Heart left ventricle (tissue), 16 donors: Measurements from ENCODE around the gene GADL1. TPM values are rescaled to one million over a fixed set of nuclear protein-coding genes. Genes with fewer than 3 reads are reported as not detected.

Experiments used
- ATAC-seq, 4 donors: fragments of 200-7000 bp; cut with Tn5 transposase; one replicate each; pipeline ENCODE4 v1.9.1; 2020 to 2022; ENCODE audit warnings: moderate library complexity in 4 of 4, mild to moderate bottlenecking in 3 of 4, moderate number of reproducible peaks in 1 of 4
- DNase-seq, 5 donors: peaks; one replicate each; pipeline ENCODE4 v3.0.0-alpha.2; 2020
- H3K27ac ChIP-seq, 12 donors: fragments of 200-600 bp; sonication (generic) in 4 of 12; one replicate each; pipeline versions ENCODE4 v1.5.0 to v1.8.0; 2016 to 2022; ENCODE audit warnings: mild to moderate bottlenecking in 2 of 12
- H3K27me3 ChIP-seq, 9 donors: fragments of 200-600 bp; sonication (generic) in 2 of 9; one replicate each; pipeline versions ENCODE4 v1.5.1 to v1.8.0; 2016 to 2022; ENCODE audit warnings: mild to moderate bottlenecking in 3 of 9
- H3K36me3 ChIP-seq, 9 donors: fragments of 200-600 bp; sonication (generic) in 2 of 9; one replicate each; pipeline versions ENCODE4 v1.5.0 to v1.8.0; 2018 to 2022; ENCODE audit warnings: mild to moderate bottlenecking in 2 of 9
- H3K4me1 ChIP-seq, 12 donors: fragments of 200-600 bp; sonication (generic) in 4 of 12; one replicate each; pipeline versions ENCODE4 v1.5.0 to v1.8.0; 2016 to 2022; ENCODE audit warnings: mild to moderate bottlenecking in 3 of 12
- H3K4me3 ChIP-seq, 12 donors: fragments of 200-600 bp; sonication (generic) in 4 of 12; one replicate each; pipeline versions ENCODE4 v1.5.0 to v1.8.0; 2017 to 2022; ENCODE audit warnings: mild to moderate bottlenecking in 9 of 12, moderate library complexity in 4 of 12
- H3K9me3 ChIP-seq, 12 donors: fragments of 200-600 bp; sonication (generic) in 4 of 12; one replicate each; pipeline versions ENCODE4 v1.5.0 to v1.8.0; 2016 to 2022; ENCODE audit warnings: mild to moderate bottlenecking in 1 of 12
- POLR2A ChIP-seq, 2 donors: fragments of 450-650 bp; IDR thresholded peaks; one replicate each; pipeline ENCODE4 v1.6.1; 2017; ENCODE audit warnings: antibody characterized with exemption in 2 of 2, mild to moderate bottlenecking in 2 of 2, moderate library complexity in 2 of 2
- WGBS, 4 donors: extraction: QIAGEN DNeasy Blood & Tissue Kit in 2 of 4; methylation state at CpG; one replicate each; pipeline versions ENCODE4 v1.1.5 to v1.1.7; 2013 to 2018; 5-methylcytosine and 5-hydroxymethylcytosine counted together
- intact Hi-C, 10 donors: fragments of 100-400 bp; cut with DNase I; formaldehyde crosslinking; loops; one replicate each; pipeline versions ENCODE4 v1.11.1 to v1.14.2; 2022
- polyA plus RNA-seq, 2 donors: library from polyadenylated mRNA; stranded (reverse); fragments of 200-250 nt; gene quantifications; one replicate each; pipeline ENCODE4 v1.2.3, GENCODE V29; 2013
- total RNA-seq, 9 donors: library from RNA; depleted of rRNA in 2 of 9; stranded (reverse); fragments of >200 nt in 2 of 9; fragmentation: NEBNext Ultra II Directional in 3 of 9; extraction: Animal tissue kit (Norgen Biotek cat#: 25700) in 3 of 9; gene quantifications; one replicate each; pipeline versions ENCODE4 v1.1.0 to v1.2.4, GENCODE V29; 2016 to 2023
- TF ChIP-seq, protein P1 (sequence below), 12 donors: fragments of 200-600 bp; sonication (generic) in 4 of 12; IDR thresholded peaks; one replicate each; pipeline versions ENCODE4 v1.5.0 to v1.8.0; 2018 to 2022; ENCODE audit warnings: antibody characterized with exemption in 12 of 12, mild to moderate bottlenecking in 5 of 12
- donor health status: ischemic (EF 13 %, LVEDD 7.1; RV severe dilation, severe dysfunction).
- donor health status: healthy with polysubstance abuse.
- donor health status: DM: no; HTN: yes; CAD: no.
- donor health status: DM: no; HTN: no; CAD: no.
- donor health status: ischemic (EF 25% LVEDD 6.9; RV normal size, moderate dysfunction).
- donor health status: ischemic (EF 25% LVEDD 5.7; RV mildly dilated, moderate dysfunction).
- donor health status: healthy.
- donor health status: DM: yes; HTN: yes; CAD: no.
- donor health status: ischemic (EF 35%, LVEDD 5.7; RV mildly dilated, moderate dysfunction).
- donor health status: nonischemic (EF 11% LVEDD 7.7; RV severe dilation, severe dysfunction).
- donor health status: DM: yes; HTN: yes; CAD: no.
- donor health status: PGD.
- donor health status: ischemic (EF 29% LVEDD 5.4; RV normal size, mild dysfunction).
- donor health status: nonischemic (EF 23%, LVEDD 6.1; RV moderate dilation, normal function).

The GADL1 gene
- total and polyA plus RNA-seq, 11 donors, result 0.03 to 0.59 (median 0.18) TPM; not detected in 3

DNA sequence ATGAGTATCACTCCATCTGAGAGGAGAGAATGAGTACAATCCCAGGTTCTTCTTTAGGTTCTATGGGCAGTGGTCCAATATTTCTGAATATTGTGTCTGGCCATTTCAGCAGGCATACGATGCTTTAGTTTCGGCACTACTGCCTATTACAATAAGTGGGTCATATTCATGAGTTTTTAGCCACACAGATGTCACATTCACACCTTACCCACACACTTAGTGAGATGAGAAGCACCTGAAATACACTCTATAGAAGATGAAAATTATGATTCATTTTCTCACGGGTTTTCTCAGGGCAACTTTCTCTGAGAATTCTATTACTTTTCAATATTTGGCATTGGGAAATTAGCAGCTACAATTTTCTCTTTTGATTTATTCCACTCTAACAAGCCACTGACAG, 155.9 kb downstream of the GADL1 start:
- TF ChIP-seq, protein P1, sequence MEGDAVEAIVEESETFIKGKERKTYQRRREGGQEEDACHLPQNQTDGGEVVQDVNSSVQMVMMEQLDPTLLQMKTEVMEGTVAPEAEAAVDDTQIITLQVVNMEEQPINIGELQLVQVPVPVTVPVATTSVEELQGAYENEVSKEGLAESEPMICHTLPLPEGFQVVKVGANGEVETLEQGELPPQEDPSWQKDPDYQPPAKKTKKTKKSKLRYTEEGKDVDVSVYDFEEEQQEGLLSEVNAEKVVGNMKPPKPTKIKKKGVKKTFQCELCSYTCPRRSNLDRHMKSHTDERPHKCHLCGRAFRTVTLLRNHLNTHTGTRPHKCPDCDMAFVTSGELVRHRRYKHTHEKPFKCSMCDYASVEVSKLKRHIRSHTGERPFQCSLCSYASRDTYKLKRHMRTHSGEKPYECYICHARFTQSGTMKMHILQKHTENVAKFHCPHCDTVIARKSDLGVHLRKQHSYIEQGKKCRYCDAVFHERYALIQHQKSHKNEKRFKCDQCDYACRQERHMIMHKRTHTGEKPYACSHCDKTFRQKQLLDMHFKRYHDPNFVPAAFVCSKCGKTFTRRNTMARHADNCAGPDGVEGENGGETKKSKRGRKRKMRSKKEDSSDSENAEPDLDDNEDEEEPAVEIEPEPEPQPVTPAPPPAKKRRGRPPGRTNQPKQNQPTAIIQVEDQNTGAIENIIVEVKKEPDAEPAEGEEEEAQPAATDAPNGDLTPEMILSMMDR (IDR thresholded peaks at IDR 0.05), result no peak
- H3K4me3 ChIP-seq, result no peak overlapping the region
- H3K27me3 ChIP-seq, result no peaks in the 10 kb centered on the region
- DNase-seq (no peak), ATAC-seq (no peak)
- no peaks in the 10 kb centered on the region for H3K9me3 ChIP-seq
- WGBS, 4 donors, result 96 to 97% (median 97%) methylated on average over 3 of the region's 3 CpGs
- H3K36me3 ChIP-seq, result no peaks in the 10 kb centered on the region
- intact Hi-C loops, result no loop called here
- H3K27ac ChIP-seq, result no peak overlapping the region
- peaks cover 0 to 9% (median 0%) of the 10 kb centered on the region in 12 donors for H3K4me1 ChIP-seq

DNA sequence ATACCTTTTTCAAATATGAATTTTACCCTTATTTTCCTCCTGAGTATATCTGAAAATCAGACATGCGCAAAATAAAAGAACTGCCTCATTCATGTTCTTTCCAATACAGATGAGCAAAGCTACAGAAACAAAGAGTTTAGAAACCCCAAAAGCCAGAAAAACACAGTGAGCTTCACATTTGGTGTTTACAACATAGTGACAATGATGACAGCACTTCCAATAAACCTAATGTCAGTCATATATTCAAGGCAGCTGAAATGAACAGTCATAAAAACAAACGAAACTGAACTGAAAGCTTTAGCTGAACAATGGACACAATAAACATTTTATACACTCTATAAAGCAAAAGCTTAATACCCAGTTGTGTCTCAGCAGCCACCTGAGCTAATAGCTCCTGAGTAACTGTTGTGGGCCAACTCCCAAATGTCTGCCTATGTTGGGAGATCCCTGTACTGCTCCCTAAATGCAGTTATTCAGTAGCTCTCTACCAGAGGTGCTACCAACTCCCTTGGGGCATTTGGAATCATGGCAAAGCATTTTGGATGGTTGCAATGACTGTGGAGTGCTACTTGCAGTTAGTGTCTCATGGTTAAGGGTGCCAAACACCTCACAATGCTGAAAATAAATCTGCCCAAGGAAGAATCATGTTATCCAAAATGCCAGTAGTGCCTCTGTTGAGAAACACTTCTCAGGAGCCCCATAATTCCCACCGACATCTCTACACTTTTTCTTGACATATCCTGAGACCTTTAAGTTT, 156.5 kb downstream of the GADL1 start:
- no peaks in the 10 kb centered on the region for H3K9me3 ChIP-seq
- ATAC-seq (no peak), DNase-seq (no peak)
- no peaks in the 10 kb centered on the region for H3K36me3 ChIP-seq
- H3K4me1 ChIP-seq, result peaks cover 0 to 4% (median 0%) of the 10 kb centered on the region in 12 donors
- H3K4me3 ChIP-seq, result no peak overlapping the region
- intact Hi-C loops, result no loop called here
- H3K27me3 ChIP-seq, result no peaks in the 10 kb centered on the region
- H3K27ac ChIP-seq, result no peak overlapping the region
- TF ChIP-seq POLR2A (IDR thresholded peaks at IDR 0.05), result no peak
- TF ChIP-seq, protein P1 (IDR thresholded peaks at IDR 0.05), result no peak
- 88 to 97% (median 94%) methylated on average over 3 of the region's 3 CpGs for WGBS, 4 donors

DNA sequence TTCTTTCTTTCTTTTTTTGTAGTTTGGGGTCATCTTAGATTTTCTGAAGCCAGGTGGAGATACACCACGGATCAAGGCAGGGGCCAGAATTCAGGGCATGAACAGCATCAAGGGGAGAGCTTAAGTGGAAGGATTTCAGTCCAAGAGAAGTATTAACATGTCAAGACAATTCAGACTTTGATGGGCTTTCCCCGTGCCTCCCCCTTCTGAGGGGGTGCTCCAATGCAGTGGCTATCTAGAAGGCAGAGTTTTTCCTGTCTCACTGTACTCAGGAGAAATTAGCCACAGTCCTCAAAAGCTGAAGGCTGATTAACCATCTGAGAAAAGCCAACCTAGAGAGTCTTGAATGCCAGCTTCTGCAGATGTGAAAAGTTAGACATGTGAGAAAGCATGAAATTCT, 160.8 kb downstream of the GADL1 start:
- DNase-seq (no peak), ATAC-seq (no peak)
- H3K27me3 ChIP-seq, result no peaks in the 10 kb centered on the region
- no peaks in the 10 kb centered on the region for H3K36me3 ChIP-seq
- H3K4me3 ChIP-seq, result no peak overlapping the region
- intact Hi-C loops, result no loop called here
- no peak for TF ChIP-seq POLR2A (IDR thresholded peaks at IDR 0.05)
- no peaks in the 10 kb centered on the region for H3K9me3 ChIP-seq
- peaks cover 0 to 12% (median 3%) of the 10 kb centered on the region in 12 donors for H3K4me1 ChIP-seq
- WGBS, 4 donors, result 72 to 85% (median 78%) methylated on average over 2 of the region's 2 CpGs
- H3K27ac ChIP-seq, result no peak overlapping the region

DNA sequence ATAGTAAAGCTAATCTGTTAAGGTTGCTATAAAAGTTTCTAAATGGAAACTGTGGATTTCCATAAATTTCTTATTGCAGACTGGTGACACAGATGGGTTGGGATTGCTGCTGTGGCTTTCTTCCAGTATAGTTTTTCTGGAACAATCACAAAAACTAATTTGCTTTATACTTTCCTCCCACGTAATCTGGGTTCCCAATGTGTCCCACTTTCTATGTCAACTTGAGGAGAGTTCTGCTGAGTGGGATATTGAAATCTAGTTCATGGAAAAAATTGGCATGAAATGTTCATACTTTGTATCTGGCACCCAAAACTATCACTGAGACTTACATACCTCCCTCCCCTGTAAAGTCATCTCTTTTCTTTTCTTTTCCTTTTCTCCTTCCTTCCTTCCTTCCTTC, 161.3 kb downstream of the GADL1 start:
- Histone ChIP-seq H3K4me1 (peaks cover 0 to 12% (median 3%) of the 10 kb centered on the region in 12 donors), H3K36me3 (no peaks in the 10 kb centered on the region), H3K27ac (no peak overlapping the region), H3K27me3 (no peaks in the 10 kb centered on the region), H3K9me3 (no peaks in the 10 kb centered on the region), H3K4me3 (no peak overlapping the region)
- DNase-seq (no peak), ATAC-seq (no peak)
- TF ChIP-seq, protein P1 (IDR thresholded peaks at IDR 0.05), result no peak
- no peak for TF ChIP-seq POLR2A (IDR thresholded peaks at IDR 0.05)
- intact Hi-C loops, result no loop called here
- 71 to 89% (median 71%) methylated on average over 1 of the region's 1 CpG for WGBS, 4 donors

DNA sequence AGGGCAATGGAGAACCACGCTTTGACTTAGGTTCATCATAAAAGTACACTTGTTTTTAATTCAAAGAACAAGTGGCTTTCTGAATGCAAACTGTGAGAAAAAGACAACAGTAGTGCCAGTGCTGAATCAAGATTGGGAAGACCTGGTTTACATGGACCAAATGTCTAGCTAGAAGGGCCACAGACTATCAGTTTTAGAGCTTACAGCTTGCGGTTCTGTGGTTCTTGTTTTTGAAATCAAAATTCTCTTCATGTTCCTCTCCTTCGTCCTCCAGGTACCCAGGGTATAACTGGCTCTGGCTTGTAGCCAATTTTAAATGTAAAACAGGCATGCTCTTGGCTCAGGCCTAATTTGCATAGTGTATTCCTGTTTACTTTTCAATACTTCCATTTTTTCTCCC, 163.5 kb downstream of the GADL1 start:
- ATAC-seq (no peak), DNase-seq (no peak)
- Histone ChIP-seq H3K27ac (no peak overlapping the region), H3K27me3 (no peaks in the 10 kb centered on the region), H3K4me3 (no peak overlapping the region), H3K4me1 (peaks cover 0 to 12% (median 3%) of the 10 kb centered on the region in 12 donors), H3K9me3 (no peaks in the 10 kb centered on the region), H3K36me3 (no peaks in the 10 kb centered on the region)
- WGBS, 4 donors, result 88 to 97% (median 92%) methylated on average over 3 of the region's 3 CpGs
- TF ChIP-seq POLR2A (IDR thresholded peaks at IDR 0.05), result no peak
- TF ChIP-seq, protein P1 (IDR thresholded peaks at IDR 0.05), result no peak
- intact Hi-C loops, result no loop called here
